Naive thymus-derived CD4-positive, alpha-beta T cell (primary cell): Measurements from ENCODE around the gene NSFL1C. TPM values are rescaled to one million over a fixed set of nuclear protein-coding genes. Genes with fewer than 3 reads are reported as not detected.

Experiments used
- polyA plus RNA-seq, 2 donors: library from polyadenylated mRNA; unstranded; fragments of 300-500 nt; fragmentation: Illumina TruSeq; gene quantifications; one replicate each; pipeline ENCODE4 v1.2.3, GENCODE V29; 2021
- total RNA-seq, 6 experiments: library from RNA in 5 of 6; stranded (reverse) in 5 of 6; gene quantifications; 1 replicate in 5 of 6; 2 replicates in 1 of 6; pipeline ENCODE4 v1.2.3 and lab custom pipeline; 2021 to 2026

Gene NSFL1C
- total and polyA plus RNA-seq, 7 experiments from 2014 or later: 59.3 to 81.8 (median 65.7) TPM

Other genes with a start within 250 kb of the NSFL1C start
- under 1 TPM in 3 of 5 experiments, not detected in 2; 0.58 to 0.81 (median 0.64) TPM for gene RAD21L1, start 240.8 kb downstream of the NSFL1C start, total RNA-seq
- gene RAD21L1, start 240.8 kb downstream of the NSFL1C start, polyA plus RNA-seq: under 1 TPM in 1 of 2 donors, not detected in 1; 0.48 TPM
- gene SNPH, start 200.6 kb downstream of the NSFL1C start, total RNA-seq: 10 to 100 TPM in 4 of 5 experiments, 1 to 10 TPM in 1; 7.3 to 43.4 (median 22.5) TPM
- gene SNPH, start 200.6 kb downstream of the NSFL1C start, polyA plus RNA-seq: 10 to 100 TPM in 1 of 2 donors, 1 to 10 TPM in 1; 6.0 to 16.7 TPM
- 1 to 10 TPM; 1.0 to 3.6 (median 1.4) TPM for gene SDCBP2, start 137.7 kb downstream of the NSFL1C start, total RNA-seq
- gene SDCBP2, start 137.7 kb downstream of the NSFL1C start, polyA plus RNA-seq: 1 to 10 TPM; 1.3 to 1.9 TPM
- gene FKBP1A, start 73.8 kb downstream of the NSFL1C start, total RNA-seq: 100 to 1,000 TPM in 2 of 5 experiments, 10 to 100 TPM in 3; 74.5 to 253 (median 93.1) TPM
- 10 to 100 TPM; 46.5 to 46.7 TPM for gene FKBP1A, start 73.8 kb downstream of the NSFL1C start, polyA plus RNA-seq
- 10 to 100 TPM in 1 of 5 experiments, 1 to 10 TPM in 1, under 1 TPM in 2, not detected in 1; 0.30 to 29.0 (median 1.1) TPM for gene SIRPB2, start 24.6 kb upstream of the NSFL1C start, total RNA-seq
- under 1 TPM in 1 of 2 donors, not detected in 1; 0.07 TPM for gene SIRPB2, start 24.6 kb upstream of the NSFL1C start, polyA plus RNA-seq
- gene SIRPD, start 90.9 kb upstream of the NSFL1C start, total RNA-seq: 1 to 10 TPM in 1 of 5 experiments, under 1 TPM in 4; 0.16 to 1.9 (median 0.34) TPM
- gene SIRPD, start 90.9 kb upstream of the NSFL1C start, polyA plus RNA-seq: not detected
- gene SIRPB1, start 153.2 kb upstream of the NSFL1C start, total RNA-seq: 10 to 100 TPM in 3 of 5 experiments, 1 to 10 TPM in 2; 4.6 to 28.2 (median 11.9) TPM
- 1 to 10 TPM; 2.2 to 7.9 TPM for gene SIRPB1, start 153.2 kb upstream of the NSFL1C start, polyA plus RNA-seq
- 10 to 100 TPM; 25.6 to 71.7 (median 50.2) TPM for gene SIRPG, start 190.9 kb upstream of the NSFL1C start, total RNA-seq
- 100 to 1,000 TPM; 197 to 198 TPM for gene SIRPG, start 190.9 kb upstream of the NSFL1C start, polyA plus RNA-seq